ENCODE results near the gene UBTFL1.
"Not testable (repeated sequence)": the region's sequence is repeated elsewhere in the genome, so short reads cannot be mapped to it uniquely, and the experiment has no call there.

DNA sequence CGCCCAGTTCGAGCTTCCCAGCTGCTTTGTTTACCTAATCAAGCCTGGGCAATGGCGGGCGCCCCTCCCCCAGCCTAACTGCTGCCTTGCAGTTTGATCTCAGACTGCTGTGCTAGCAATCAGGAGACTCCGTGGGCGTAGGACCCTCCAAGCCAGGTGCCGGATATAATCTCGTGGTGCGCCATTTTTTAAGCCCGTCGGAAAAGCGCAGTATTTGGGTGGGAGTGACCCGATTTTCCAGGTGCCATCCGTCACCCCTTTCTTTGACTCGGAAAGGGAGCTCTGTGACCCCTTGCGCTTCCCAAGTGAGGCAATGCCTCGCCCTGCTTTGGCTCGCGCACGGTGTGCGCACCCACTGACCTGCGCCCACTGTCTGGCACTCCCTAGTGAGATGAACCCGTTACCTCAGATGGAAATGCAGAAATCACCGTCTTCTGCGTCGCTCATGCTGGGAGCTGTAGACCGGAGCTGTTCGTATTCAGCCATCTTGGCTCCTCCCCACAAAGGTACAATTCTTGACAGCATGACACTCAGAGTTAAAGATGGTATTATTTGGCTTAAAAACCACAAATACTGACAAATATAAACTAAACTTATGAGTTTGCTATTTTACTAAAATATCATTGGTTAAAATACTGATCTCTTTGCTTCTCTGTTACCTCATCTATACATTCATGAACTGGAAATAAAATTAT is 9.6 kb downstream of the UBTFL1 start:
- TF ChIP-seq, protein P1, sequence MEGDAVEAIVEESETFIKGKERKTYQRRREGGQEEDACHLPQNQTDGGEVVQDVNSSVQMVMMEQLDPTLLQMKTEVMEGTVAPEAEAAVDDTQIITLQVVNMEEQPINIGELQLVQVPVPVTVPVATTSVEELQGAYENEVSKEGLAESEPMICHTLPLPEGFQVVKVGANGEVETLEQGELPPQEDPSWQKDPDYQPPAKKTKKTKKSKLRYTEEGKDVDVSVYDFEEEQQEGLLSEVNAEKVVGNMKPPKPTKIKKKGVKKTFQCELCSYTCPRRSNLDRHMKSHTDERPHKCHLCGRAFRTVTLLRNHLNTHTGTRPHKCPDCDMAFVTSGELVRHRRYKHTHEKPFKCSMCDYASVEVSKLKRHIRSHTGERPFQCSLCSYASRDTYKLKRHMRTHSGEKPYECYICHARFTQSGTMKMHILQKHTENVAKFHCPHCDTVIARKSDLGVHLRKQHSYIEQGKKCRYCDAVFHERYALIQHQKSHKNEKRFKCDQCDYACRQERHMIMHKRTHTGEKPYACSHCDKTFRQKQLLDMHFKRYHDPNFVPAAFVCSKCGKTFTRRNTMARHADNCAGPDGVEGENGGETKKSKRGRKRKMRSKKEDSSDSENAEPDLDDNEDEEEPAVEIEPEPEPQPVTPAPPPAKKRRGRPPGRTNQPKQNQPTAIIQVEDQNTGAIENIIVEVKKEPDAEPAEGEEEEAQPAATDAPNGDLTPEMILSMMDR (IDR thresholded peaks at IDR 0.05; ENCODE audit: low read length): not testable (repeated sequence)
- TF ChIP-seq EZH2 (IDR thresholded peaks at IDR 0.05; ENCODE audit: borderline replicate concordance, low read length): not testable (repeated sequence)
